Neural progenitor cell (in vitro differentiated cells): Measurements from ENCODE around the gene TBC1D3G.
"Not testable (repeated sequence)": the region's sequence is repeated elsewhere in the genome, so short reads cannot be mapped to it uniquely, and the experiment has no call there.

Source experiments
- CTCF ChIP-seq: fragments of 200-600 bp; sonication (generic); IDR thresholded peaks from 2 replicates; pipeline ENCODE4 v1.5.1; 2017; ENCODE audit warnings: antibody characterized with exemption, mild to moderate bottlenecking
- EZH2 ChIP-seq: fragments of 200-600 bp; sonication (generic); IDR thresholded peaks from 2 replicates; pipeline ENCODE4 v1.6.1; 2017; ENCODE audit warnings: antibody characterized with exemption, mild to moderate bottlenecking, moderate library complexity

GRCh38 chr17:36284219-36284618 is 39.5 kb upstream of the TBC1D3G start:
- not testable (repeated sequence) for TF ChIP-seq CTCF, EZH2
